B cell (primary cell): ENCODE data around the gene ATRIP. TPM values are rescaled to one million over a fixed set of nuclear protein-coding genes. Genes with fewer than 3 reads are reported as not detected.

Experiments
- ATAC-seq: fragments of 200-7000 bp; cut with Tn5 transposase; one replicate; pipeline ENCODE4 v1.10.0; 2021; ENCODE audit warnings: low read depth, mild to moderate bottlenecking, moderate number of reproducible peaks, moderate library complexity
- CTCF ChIA-PET: fragments of 350-600 bp; sonication (Branson Sonifier 250); formaldehyde crosslinking; loops from one replicate; lab custom pipeline; 2021; ENCODE audit warnings: antibody characterized with exemption, inconsistent platforms; lab: Charles Lee
- POLR2A ChIA-PET: fragments of 350-600 bp; sonication (Branson Sonifier 250); formaldehyde crosslinking; loops from one replicate; lab custom pipeline; 2021; ENCODE audit warnings: antibody characterized with exemption; lab: Charles Lee
- DNase-seq: peaks from one replicate; pipeline ENCODE4 v3.0.0; 2013
- H2AFZ ChIP-seq: 2 replicates; pipeline ENCODE4 v1.6.1; 2012; ENCODE audit warnings: mild to moderate bottlenecking, low read depth, low read length; ENCODE audit not compliant: insufficient read depth, poor library complexity, severe bottlenecking
- H3K27ac ChIP-seq, 2 donors: 1 replicate in 1 of 2; 2 replicates in 1 of 2; pipeline ENCODE4 v1.5.1; 2012 to 2013; ENCODE audit warnings: low read length in 2 of 2, mild to moderate bottlenecking in 2 of 2, moderate library complexity in 1 of 2
- H3K27me3 ChIP-seq, 4 experiments: fragments of 200-600 bp in 1 of 4; sonication (generic) in 1 of 4; replicated peaks in 1 of 4; 1 replicate in 2 of 4; 2 replicates in 2 of 4; pipeline versions ENCODE4 v1.6.1 to v1.7.0; 2013 to 2016; ENCODE audit warnings: low read length in 3 of 4, mild to moderate bottlenecking in 2 of 4, mixed read lengths in 1 of 4, moderate library complexity in 1 of 4; ENCODE audit not compliant: insufficient read depth in 4 of 4, control insufficient read depth in 3 of 4; ENCODE audit errors: control extremely low read depth in 1 of 4
- H3K36me3 ChIP-seq, 2 experiments: replicated peaks in 1 of 2; 1 replicate in 1 of 2; 2 replicates in 1 of 2; pipeline versions ENCODE4 v1.6.1 to v1.7.1; 2013; ENCODE audit warnings: low read length in 1 of 2; ENCODE audit not compliant: insufficient read depth in 2 of 2, control insufficient read depth in 1 of 2; ENCODE audit errors: control extremely low read depth in 1 of 2, extremely low read depth in 1 of 2
- H3K4me1 ChIP-seq, 2 donors: fragments of 200-600 bp in 1 of 2; sonication (generic) in 1 of 2; 1 replicate in 1 of 2; 2 replicates in 1 of 2; pipeline versions ENCODE4 v1.5.1 to v1.6.1; 2013 to 2017; ENCODE audit warnings: low read length in 2 of 2; ENCODE audit not compliant: control insufficient read depth in 2 of 2, insufficient read depth in 2 of 2
- H3K4me2 ChIP-seq: replicated peaks from 2 replicates; pipeline ENCODE3; 2012; ENCODE audit warnings: mild to moderate bottlenecking, low read depth, low read length; ENCODE audit not compliant: poor library complexity, severe bottlenecking
- H3K4me3 ChIP-seq, 5 experiments: fragments of 200-600 bp in 1 of 5; sonication (generic) in 1 of 5; 1 replicate in 3 of 5; 2 replicates in 2 of 5; pipeline versions ENCODE4 v1.5.1 to v1.7.0; 2011 to 2016; ENCODE audit warnings: low read length in 4 of 5, mild to moderate bottlenecking in 4 of 5, low read depth in 2 of 5, control low read depth in 1 of 5, moderate library complexity in 1 of 5; ENCODE audit not compliant: insufficient read depth in 1 of 5; ENCODE audit errors: control extremely low read depth in 1 of 5, extremely low read depth in 1 of 5
- H3K79me2 ChIP-seq: fragments of 200-600 bp; sonication (generic); one replicate; pipeline ENCODE4 v1.6.0; 2016; ENCODE audit warnings: low read length; ENCODE audit not compliant: control insufficient read depth, insufficient read depth
- H3K9ac ChIP-seq: fragments of 200-600 bp; sonication (generic); 2 replicates; pipeline ENCODE4 v1.6.1; 2017; ENCODE audit warnings: mild to moderate bottlenecking, low read length, moderate library complexity
- H3K9me3 ChIP-seq, 3 donors: one replicate each; pipeline versions ENCODE4 v1.6.1 to v1.7.1; 2013; ENCODE audit warnings: low read length in 2 of 3; ENCODE audit not compliant: control insufficient read depth in 2 of 3, insufficient read depth in 1 of 3; ENCODE audit errors: control extremely low read depth in 1 of 3
- H4K20me1 ChIP-seq: 2 replicates; pipeline ENCODE4 v1.6.0; 2012; ENCODE audit warnings: mild to moderate bottlenecking, low read length; ENCODE audit not compliant: insufficient read depth, control insufficient read depth, poor library complexity, severe bottlenecking
- H3K27ac Mint-ChIP-seq: one replicate; pipeline ENCODE4 v1.8.0; 2021; ENCODE audit warnings: mixed read lengths
- H3K27me3 Mint-ChIP-seq: one replicate; pipeline ENCODE4 v1.8.0; 2021; ENCODE audit warnings: mixed read lengths
- H3K4me1 Mint-ChIP-seq: one replicate; pipeline ENCODE4 v1.8.0; 2021; ENCODE audit warnings: mixed read lengths
- H3K4me3 Mint-ChIP-seq: one replicate; pipeline ENCODE4 v1.8.0; 2021; ENCODE audit warnings: mixed read lengths
- H3K9me3 Mint-ChIP-seq: one replicate; pipeline ENCODE4 v1.8.0; 2022; ENCODE audit warnings: mixed read lengths; ENCODE audit not compliant: insufficient read depth
- CTCF ChIP-seq: fragments of 200-600 bp; IDR thresholded peaks from one replicate; pipeline ENCODE4 v1.8.0; 2022; ENCODE audit warnings: antibody characterized with exemption, mild to moderate bottlenecking
- EZH2 ChIP-seq: IDR thresholded peaks from 2 replicates; pipeline ENCODE4 v1.6.1; 2012; ENCODE audit warnings: borderline replicate concordance, low read depth, mild to moderate bottlenecking, moderate library complexity, low read length; ENCODE audit not compliant: insufficient read depth, poor library complexity, severe bottlenecking
- WGBS: methylation state at CpG from one replicate; pipeline ENCODE4 v1.1.5; 2013; ENCODE audit warnings: missing lambda C conversion rate; ENCODE audit not compliant: insufficient coverage; 5-methylcytosine and 5-hydroxymethylcytosine counted together
- intact Hi-C: fragments of 100-400 bp; cut with micrococcal nuclease; formaldehyde crosslinking; loops from one replicate; pipeline ENCODE4 v1.10.0; 2022
- polyA plus RNA-seq: library from polyadenylated mRNA; depleted of rRNA; stranded (reverse); fragments of >200 nt; gene quantifications from 2 replicates; pipeline ENCODE4 v1.2.3, GENCODE V29; 2012
- total RNA-seq, 2 donors: library from RNA; stranded (reverse); fragments of 120-200 nt in 1 of 2; gene quantifications; 1 replicate in 1 of 2; 2 replicates in 1 of 2; pipeline versions ENCODE4 v1.2.3 to v1.2.4, GENCODE V29; 2013 to 2022

Gene ATRIP
- total and polyA plus RNA-seq, 2 donors (not counting 1 experiment from before 2014, with no cell fraction given) = 10.5 to 11.6 TPM

GRCh38 chr3:48472673-48472922 lies 26.1 kb downstream of the ATRIP start:
- H3K4me1 Mint-ChIP-seq = peaks cover 66% of the 10 kb centered on the region
- CTCF ChIA-PET = interaction anchor here (0.6 to 17.7 kb wide), 11 partner anchors 14 to 1468 kb away, joined by 3 to 240 read pairs (median 4); partner anchors contain the start of genes CCDC51, SHISA5 and TMA7
- POLR2A ChIA-PET = interaction anchor here (0.7 to 4.3 kb wide), 11 partner anchors 14 to 937 kb away, joined by 3 to 22 read pairs (median 5); partner anchors contain the start of genes CCDC51, SHISA5, TMA7 and WDR6
- peaks cover 0 to 30% of the 10 kb centered on the region in 2 experiments for H3K36me3 ChIP-seq
- H3K79me2 ChIP-seq = peaks cover 86% of the 10 kb centered on the region
- H3K9ac ChIP-seq = peak overlapping the region; percentile 96
- H3K27ac Mint-ChIP-seq = peak overlapping the region; percentile 99
- no peaks in the 10 kb centered on the region for H3K27me3 Mint-ChIP-seq
- H3K9me3 Mint-ChIP-seq = no peaks in the 10 kb centered on the region
- no peaks in the 10 kb centered on the region for H3K27me3 ChIP-seq
- H3K4me2 ChIP-seq = peak overlapping the region; percentile 78
- H3K4me3 Mint-ChIP-seq = peak overlapping the region; percentile 93
- DNase-seq = no peak
- H4K20me1 ChIP-seq = peaks cover 20% of the 10 kb centered on the region
- H2AFZ ChIP-seq = peak overlapping the region; percentile 79
- 0% methylated on average over 5 of the region's 5 CpGs for WGBS
- H3K27ac ChIP-seq = peak overlapping the region; percentile 96 to 99
- H3K4me1 ChIP-seq = peaks cover 62 to 76% of the 10 kb centered on the region in 2 donors
- H3K4me3 ChIP-seq = peak overlapping the region; percentile 59 to 95 (median 74)
- intact Hi-C loops = loop anchor here (2.0 kb wide), 2 partner anchors 26 to 162 kb away; partner anchors contain the start of genes ATRIP and SLC26A6
- TF ChIP-seq EZH2 (no peak), CTCF (no peak)
- no peaks in the 10 kb centered on the region for H3K9me3 ChIP-seq
- ATAC-seq = no peak

- peaks cover 62 to 76% of the 10 kb centered on the region in 2 donors for H3K4me1 ChIP-seq
- peak overlapping the region; percentile 96 for H3K9ac ChIP-seq
- peak; percentile 91 for ATAC-seq
- WGBS = 3% methylated on average over 16 of the region's 17 CpGs
- peak overlapping the region; percentile 78 for H3K4me2 ChIP-seq
- Mint-ChIP-seq H3K4me1 (peaks cover 66% of the 10 kb centered on the region), H3K9me3 (no peaks in the 10 kb centered on the region), H3K27ac (peak overlapping the region; percentile 99), H3K4me3 (peak overlapping the region; percentile 93), H3K27me3 (no peaks in the 10 kb centered on the region)
- peaks cover 86% of the 10 kb centered on the region for H3K79me2 ChIP-seq
- peaks cover 0 to 26% of the 10 kb centered on the region in 2 experiments for H3K36me3 ChIP-seq
- intact Hi-C loops = loop anchor here (1.0 to 2.0 kb wide), 7 partner anchors 8 to 162 kb away; partner anchors contain the start of genes ATRIP, CCDC51, PFKFB4 and SLC26A6
- peak overlapping the region; percentile 79 for H2AFZ ChIP-seq
- H4K20me1 ChIP-seq = peaks cover 15% of the 10 kb centered on the region
- peak; percentile 98 for DNase-seq
- H3K4me3 ChIP-seq = peak overlapping the region; percentile 59 to 95 (median 74)
- H3K9me3 ChIP-seq = no peaks in the 10 kb centered on the region
- H3K27me3 ChIP-seq = no peaks in the 10 kb centered on the region
- peak; percentile 56 for TF ChIP-seq CTCF
- no peak for TF ChIP-seq EZH2
- CTCF ChIA-PET = interaction anchor here (0.6 to 17.7 kb wide), 15 partner anchors 9 to 1467 kb away, joined by 3 to 240 read pairs (median 3); partner anchors contain the start of genes CCDC51, SHISA5 and TMA7
- H3K27ac ChIP-seq = peak overlapping the region; percentile 96 to 99
- POLR2A ChIA-PET = interaction anchor here (0.8 to 4.3 kb wide), 9 partner anchors 14 to 545 kb away, joined by 3 to 22 read pairs (median 5); partner anchors contain the start of genes CCDC51, SHISA5, TMA7 and WDR6
Observed at GRCh38 chr3:48472923-48473616, 26.5 kb downstream of the ATRIP start.
